ENCODE results near the gene HNRNPUL1.
A peak's percentile ranks its signal among the peaks of the same experiment; 100 is the strongest.

HNRNPUL1 gene

DNA sequence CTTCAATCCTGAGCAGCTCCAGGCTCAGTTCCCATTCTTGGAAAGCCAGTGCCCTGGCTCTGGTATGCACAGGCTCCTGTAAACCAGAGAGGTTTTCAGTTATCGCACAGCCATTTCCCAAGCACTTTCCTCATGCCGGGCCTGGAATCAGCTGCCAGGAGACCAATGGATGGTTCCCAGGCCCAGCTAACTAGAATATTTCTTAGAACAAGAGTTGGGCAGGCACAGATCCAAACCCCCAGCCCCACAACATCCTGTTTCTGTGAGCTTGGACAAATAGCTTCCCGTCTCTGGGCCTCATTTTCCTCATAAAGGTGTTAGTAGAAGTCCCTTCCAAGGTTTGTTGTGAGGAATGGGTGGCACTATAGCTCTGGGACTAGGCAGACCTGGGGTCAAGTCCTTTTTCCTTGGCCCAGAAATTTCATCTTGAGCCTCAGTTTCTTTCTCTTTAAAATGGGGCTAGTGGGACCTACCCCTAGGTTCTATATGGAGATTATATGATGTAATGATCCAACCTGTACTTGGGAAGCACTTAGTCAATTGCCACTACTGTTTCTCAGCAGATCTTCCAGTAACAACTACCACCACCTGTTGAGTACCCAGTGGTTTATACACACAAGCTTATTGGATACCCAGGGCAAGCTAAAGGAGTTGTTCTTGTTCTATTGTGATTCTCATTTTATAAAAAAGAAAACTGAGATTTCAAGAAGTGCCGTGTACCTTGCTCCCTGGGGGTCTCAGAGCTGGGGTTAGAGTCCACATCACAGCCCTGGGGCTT lies 40.7 kb downstream of the HNRNPUL1 start:
- Histone ChIP-seq H3K9ac (ENCODE audit: low read depth, low read length) (no peak overlapping the region), H3K36me3 (ENCODE audit: insufficient read depth, low read length) (peaks cover 45% of the 10 kb centered on the region), H3K4me1 (ENCODE audit: insufficient read depth, low read length) (peaks cover 8% of the 10 kb centered on the region; the same call in 1 of the 2 replicates), H3K9me3 (ENCODE audit: control insufficient read depth, insufficient read depth, low read length) (no peaks in the 10 kb centered on the region)

DNA sequence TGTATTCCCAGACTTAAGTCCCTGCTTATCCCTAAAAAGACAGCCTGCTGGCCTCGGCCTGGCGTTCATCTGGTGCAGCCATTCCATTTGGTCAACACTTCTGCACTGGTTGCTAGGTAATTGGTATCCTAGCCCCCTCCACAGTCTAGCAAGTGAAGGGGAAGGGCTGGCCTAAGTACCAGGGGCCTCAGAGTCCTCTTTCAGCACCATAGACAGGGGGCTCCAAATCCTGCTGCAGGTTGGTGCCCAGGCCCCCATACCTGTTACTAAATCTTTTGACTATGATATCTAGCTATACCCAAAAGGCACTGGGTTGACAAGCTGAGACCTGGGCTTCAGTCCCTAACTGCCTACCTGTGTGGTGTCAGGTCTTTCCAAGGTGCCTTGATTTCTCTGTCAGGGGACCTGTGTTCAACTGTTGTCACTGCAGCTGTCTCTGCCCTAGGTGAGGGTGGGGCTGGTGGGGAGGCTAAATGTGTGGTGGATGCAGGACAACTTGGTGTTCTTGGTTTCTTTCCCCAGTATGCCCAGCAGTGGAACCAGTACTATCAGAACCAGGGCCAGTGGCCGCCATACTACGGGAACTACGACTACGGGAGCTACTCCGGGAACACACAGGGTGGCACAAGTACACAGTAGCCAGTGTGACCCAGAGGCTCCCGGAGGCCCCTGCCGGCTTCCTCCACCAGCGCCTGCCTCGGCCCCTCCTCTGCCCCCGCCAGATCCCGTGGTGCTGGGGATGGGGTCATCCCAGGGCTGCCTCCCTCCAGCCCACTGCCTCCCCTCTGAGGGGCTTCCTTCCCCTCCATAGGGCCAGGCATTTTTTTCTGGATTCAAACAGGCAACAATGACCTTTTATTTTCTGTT lies 42.0 kb downstream of the HNRNPUL1 start:
- Histone ChIP-seq H3K9ac (ENCODE audit: low read depth, low read length) (no peak overlapping the region), H3K9me3 (ENCODE audit: control insufficient read depth, insufficient read depth, low read length) (no peaks in the 10 kb centered on the region), H3K36me3 (ENCODE audit: insufficient read depth, low read length) (peaks cover 34% of the 10 kb centered on the region), H3K4me1 (ENCODE audit: insufficient read depth, low read length) (peaks cover 8% of the 10 kb centered on the region; the same call in 1 of the 2 replicates)

DNA sequence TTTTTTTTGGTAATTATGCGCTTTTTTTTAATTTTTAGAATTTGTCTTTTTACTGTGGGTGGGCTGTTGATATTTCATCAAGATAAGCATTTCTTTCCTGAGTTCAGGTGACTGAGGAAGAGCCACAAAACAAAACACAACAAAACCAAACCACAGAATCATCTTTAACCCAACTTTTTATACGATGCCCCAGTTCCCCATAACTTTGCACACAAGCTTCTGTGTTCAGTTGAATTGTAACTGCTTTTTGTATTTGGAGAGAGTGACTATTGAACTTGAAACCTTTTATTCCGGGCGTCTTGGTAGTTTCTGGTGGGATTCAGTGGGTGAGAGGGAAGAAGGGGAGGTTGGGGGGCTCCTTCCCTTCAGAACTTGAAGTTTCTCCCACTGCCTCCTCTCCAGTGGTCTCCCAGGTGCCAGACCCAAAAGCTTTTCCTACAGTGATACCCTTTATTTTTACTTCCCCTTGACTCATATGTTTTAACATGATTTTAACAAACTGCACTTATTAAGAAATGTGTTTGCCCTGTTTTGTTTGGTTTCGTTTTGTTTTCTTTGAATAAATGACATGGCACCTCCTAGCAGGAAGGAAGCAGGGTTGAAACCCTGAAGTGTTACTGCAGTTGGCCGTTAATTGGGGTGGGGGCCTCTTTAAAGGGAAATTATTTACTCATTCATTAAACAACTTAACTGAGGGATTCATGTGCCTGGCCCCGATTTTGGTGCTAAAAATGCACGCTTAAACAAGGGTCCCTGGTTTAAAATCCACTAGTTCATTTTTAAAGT lies 43.1 kb downstream of the HNRNPUL1 start:
- H3K36me3 ChIP-seq (ENCODE audit: insufficient read depth, low read length) = peaks cover 25% of the 10 kb centered on the region
- H3K9ac ChIP-seq (ENCODE audit: low read depth, low read length) = no peak overlapping the region
- H3K4me1 ChIP-seq (ENCODE audit: insufficient read depth, low read length) = peaks cover 8% of the 10 kb centered on the region; the same call in 1 of the 2 replicates
- no peaks in the 10 kb centered on the region for H3K9me3 ChIP-seq (ENCODE audit: control insufficient read depth, insufficient read depth, low read length)

DNA sequence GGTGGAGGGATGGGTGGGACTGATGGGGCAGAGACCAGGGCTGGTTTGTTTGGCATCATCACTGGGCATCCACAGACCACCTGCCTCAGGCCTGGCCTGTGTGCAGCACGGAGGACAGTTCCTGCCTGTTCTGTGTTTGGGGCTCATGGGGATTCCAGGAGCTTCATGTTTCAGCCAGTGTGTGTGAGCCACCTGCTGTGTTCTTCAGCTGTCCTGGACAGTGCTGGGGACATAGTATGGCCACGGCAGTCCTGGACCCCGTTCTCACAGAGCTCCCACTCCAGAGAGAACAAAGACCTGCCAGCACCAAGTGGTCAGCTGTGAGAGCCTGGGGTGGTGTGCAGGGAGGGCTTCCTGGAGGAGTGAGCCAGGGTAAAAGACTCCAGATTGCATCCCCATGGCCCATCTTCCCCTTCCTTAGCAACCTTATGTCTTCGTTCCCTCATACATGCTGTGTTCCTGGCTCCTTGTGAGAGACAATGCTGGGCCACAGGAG lies 43.8 kb downstream of the HNRNPUL1 start:
- H3K36me3 ChIP-seq (ENCODE audit: insufficient read depth, low read length) = peaks cover 25% of the 10 kb centered on the region
- no peaks in the 10 kb centered on the region for H3K9me3 ChIP-seq (ENCODE audit: control insufficient read depth, insufficient read depth, low read length)
- H3K9ac ChIP-seq (ENCODE audit: low read depth, low read length) = no peak overlapping the region
- H3K4me1 ChIP-seq (ENCODE audit: insufficient read depth, low read length) = peaks cover 8% of the 10 kb centered on the region; the same call in 1 of the 2 replicates

DNA sequence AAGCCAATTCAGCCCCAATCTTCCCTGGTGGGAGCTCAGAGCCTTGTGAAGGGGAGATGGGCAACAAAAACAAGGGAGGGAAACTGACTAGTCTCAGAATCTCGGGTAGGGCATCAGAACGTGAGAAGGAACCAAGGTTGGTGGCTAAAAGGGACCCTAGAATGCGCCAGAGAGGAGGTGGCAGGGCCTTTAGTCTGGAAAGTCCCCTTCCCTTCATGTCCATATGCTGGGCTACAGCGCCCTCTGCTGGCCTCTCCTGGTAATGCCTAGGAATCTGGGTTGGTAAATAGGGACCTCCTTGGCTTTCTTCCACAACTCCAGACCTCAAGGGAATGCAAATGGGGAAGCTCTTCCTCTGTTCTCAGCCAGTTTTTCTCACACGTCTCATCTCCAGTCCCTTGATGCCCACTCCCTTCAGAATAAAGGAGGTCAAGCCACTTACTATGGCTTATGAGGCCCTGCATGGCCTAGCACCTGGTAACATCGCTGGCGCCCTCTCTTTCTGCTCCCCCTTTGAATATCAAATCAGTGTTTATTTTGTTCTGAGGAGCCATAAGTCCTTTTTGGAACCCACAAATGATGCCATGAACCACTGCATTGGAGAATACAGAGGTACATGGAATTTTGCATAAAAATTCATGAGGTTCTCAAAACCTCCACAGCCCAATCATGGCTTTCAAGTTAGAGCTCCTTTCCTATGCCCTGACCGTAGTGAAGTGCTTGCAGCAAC lies 44.4 kb downstream of the HNRNPUL1 start:
- H3K4me1 ChIP-seq (ENCODE audit: insufficient read depth, low read length) = peaks cover 8% of the 10 kb centered on the region; the same call in 1 of the 2 replicates
- H3K9me3 ChIP-seq (ENCODE audit: control insufficient read depth, insufficient read depth, low read length) = no peaks in the 10 kb centered on the region
- no peak overlapping the region for H3K9ac ChIP-seq (ENCODE audit: low read depth, low read length)
- peaks cover 24% of the 10 kb centered on the region for H3K36me3 ChIP-seq (ENCODE audit: insufficient read depth, low read length)

DNA sequence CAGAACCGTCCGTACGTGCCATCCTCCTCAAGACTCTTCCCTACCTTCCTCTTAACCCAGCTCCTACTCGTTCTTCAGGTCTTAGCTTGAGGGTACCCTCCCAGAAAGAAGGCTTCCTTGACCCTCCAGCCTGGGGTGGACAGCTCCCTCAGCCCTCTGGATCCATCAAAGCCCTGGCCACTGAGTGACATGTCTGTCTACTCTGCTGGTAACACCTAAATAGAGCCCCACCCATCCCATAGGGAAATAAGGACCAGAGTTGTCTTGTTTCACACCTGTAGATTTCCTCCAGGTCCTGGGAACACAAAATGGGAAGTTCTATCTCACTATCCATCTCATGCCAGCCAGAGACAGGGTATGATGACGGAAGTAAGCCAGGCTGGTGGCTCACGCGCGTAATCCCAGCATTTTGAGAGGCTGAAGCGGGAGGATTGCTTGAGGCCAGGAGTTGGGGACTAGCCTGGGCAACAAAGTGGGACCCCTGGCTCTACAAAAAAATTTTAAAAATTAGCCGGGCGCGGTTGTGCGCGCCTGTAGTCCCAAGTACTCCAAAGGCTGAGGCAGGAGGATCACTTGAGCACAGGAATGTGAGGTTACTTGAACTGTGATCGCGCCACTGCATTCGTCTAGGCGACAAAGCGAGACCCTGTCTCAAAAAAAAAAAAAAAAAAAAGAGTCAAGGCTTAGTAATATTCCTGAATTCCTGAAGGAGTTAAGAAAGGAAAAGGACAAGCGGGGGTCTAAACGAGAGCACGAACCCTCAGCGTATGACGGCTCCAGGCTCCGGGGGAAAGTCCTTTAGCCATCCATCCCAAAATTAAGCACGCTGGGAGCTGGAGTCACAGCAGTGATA lies 45.2 kb downstream of the HNRNPUL1 start:
- Histone ChIP-seq H3K36me3 (ENCODE audit: insufficient read depth, low read length) (peaks cover 16% of the 10 kb centered on the region), H3K4me1 (ENCODE audit: insufficient read depth, low read length) (peaks cover 8% of the 10 kb centered on the region; the same call in 1 of the 2 replicates), H3K9ac (ENCODE audit: low read depth, low read length) (peak overlapping the region; percentile 67), H3K9me3 (ENCODE audit: control insufficient read depth, insufficient read depth, low read length) (no peaks in the 10 kb centered on the region)

DNA sequence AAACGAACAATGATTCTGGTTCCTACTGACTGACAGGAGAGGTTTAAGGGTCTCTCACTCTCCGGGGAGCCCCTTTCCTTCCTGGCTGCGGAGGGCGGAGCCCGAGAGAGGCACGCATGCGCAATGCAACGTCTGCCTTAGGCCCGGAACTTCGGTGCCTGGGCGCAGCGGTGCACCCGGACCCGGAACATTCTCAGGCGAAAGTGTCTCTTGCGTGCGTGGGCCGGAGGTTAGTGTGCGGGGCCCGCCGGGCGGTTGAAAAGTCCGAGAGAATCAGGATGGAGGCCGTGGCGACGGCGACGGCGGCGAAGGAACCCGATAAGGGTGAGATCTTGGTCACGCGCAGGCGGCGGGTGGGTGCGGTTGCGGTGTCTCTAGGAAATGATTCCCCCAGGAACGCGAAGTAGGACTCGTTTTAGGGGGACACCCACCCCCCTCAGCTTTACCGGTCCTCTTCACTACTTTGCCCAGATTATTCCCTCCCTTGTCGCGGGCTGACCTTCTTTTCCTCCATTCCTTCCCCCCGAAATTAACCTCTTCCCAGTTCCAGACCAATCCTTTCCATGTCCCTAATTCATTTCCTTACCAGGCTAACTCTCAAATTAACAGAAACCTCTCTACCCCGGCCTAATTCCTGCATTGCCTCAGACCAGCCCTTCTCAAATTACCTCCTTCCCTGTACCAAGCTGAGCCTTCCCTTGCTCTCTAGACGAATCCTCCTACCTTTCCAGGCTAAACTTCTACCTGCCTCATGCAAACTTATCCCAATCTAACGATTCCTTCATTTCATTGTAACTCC lies 46.1 kb downstream of the HNRNPUL1 start, which contains the start of gene CCDC97:
Gene CCDC97 (plus strand): TSS at position 140 of the 799 bp plus-strand sequence. CDS start 139 bp downstream, at position 279.
- Histone ChIP-seq H3K9me3 (ENCODE audit: control insufficient read depth, insufficient read depth, low read length) (no peaks in the 10 kb centered on the region), H3K9ac (ENCODE audit: low read depth, low read length) (peak within 1 kb of the TSS; percentile 67), H3K36me3 (ENCODE audit: insufficient read depth, low read length) (peaks cover 8% of the 10 kb centered on the region; the same call in 1 of the 2 replicates), H3K4me1 (ENCODE audit: insufficient read depth, low read length) (peaks cover 8% of the 10 kb centered on the region; the same call in 1 of the 2 replicates)

DNA sequence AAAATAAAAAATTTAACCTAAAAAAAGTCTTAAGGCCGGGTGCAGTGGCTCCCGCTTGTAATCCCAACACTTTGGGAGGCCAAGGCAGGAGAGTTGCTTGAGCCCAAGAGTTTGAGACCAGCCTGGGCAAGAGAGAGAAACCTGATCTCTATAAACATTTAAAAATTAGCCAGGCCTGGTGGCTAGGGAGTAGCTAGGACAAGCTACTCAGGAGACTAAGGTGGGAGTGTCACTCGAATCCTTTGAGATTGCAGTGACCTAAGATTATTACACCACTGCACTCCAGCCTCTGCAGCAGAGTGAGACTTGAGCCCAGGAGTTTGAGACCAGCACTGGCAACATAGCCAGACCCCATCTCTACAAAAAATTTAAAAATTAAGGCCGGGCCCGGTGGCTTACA lies 46.9 kb downstream of the HNRNPUL1 start:
- Histone ChIP-seq H3K36me3 (ENCODE audit: insufficient read depth, low read length) (0 out of 2 replicates have a peak, but pooled peaks cover 6% of the 10 kb centered on the region), H3K9ac (ENCODE audit: low read depth, low read length) (peak overlapping the region; percentile 67; the same call in 1 of the 2 replicates), H3K9me3 (ENCODE audit: control insufficient read depth, insufficient read depth, low read length) (no peaks in the 10 kb centered on the region), H3K4me1 (ENCODE audit: insufficient read depth, low read length) (peaks cover 8% of the 10 kb centered on the region; the same call in 1 of the 2 replicates)

DNA sequence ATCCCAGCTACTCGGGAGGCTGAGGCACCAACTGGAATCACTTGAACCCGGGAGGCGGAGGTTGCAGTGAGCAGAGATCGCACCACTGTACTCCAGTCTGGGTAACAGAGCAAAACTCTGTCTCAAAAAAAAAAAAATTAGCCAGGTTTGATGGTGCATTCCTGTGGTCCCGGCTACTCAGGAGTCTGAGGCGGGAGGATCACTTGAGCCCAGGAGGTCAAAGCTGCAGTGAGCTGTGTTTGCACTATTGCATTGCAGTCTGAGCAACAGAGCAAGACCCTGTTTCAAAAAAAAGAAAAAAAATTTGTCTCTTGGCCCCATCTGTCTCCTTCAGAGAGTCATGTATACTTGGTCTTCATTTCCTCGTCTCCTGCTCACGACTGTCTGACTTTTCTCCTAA lies 47.4 kb downstream of the HNRNPUL1 start:
- Histone ChIP-seq H3K9ac (ENCODE audit: low read depth, low read length) (no peak overlapping the region), H3K9me3 (ENCODE audit: control insufficient read depth, insufficient read depth, low read length) (no peaks in the 10 kb centered on the region), H3K36me3 (ENCODE audit: insufficient read depth, low read length) (0 out of 2 replicates have a peak, but pooled peaks cover 5% of the 10 kb centered on the region), H3K4me1 (ENCODE audit: insufficient read depth, low read length) (peaks cover 8% of the 10 kb centered on the region; the same call in 1 of the 2 replicates)

DNA sequence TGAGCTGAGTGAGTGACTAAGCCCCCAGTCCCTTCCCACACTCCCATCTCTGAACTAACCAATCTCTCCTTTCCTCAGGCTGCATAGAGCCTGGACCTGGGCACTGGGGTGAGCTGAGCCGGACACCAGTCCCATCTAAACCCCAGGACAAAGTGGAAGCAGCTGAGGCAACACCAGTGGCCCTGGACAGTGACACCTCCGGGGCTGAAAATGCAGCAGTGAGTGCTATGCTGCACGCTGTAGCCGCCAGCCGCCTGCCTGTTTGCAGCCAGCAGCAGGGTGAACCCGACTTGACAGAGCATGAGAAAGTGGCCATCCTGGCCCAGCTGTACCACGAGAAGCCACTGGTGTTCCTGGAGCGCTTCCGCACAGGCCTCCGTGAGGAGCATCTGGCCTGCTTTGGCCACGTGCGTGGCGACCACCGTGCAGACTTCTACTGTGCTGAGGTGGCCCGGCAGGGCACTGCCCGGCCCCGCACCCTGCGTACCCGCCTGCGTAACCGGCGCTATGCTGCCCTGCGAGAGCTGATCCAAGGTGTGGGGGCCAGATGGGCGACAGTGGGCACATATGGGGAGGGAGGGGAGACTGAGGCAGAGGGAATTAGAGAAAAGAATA lies 52.2 kb downstream of the HNRNPUL1 start:
- H3K9me3 ChIP-seq (ENCODE audit: control insufficient read depth, insufficient read depth, low read length) = no peaks in the 10 kb centered on the region
- no peak overlapping the region for H3K9ac ChIP-seq (ENCODE audit: low read depth, low read length)
- peaks cover 10% of the 10 kb centered on the region for H3K36me3 ChIP-seq (ENCODE audit: insufficient read depth, low read length)
- H3K4me1 ChIP-seq (ENCODE audit: insufficient read depth, low read length) = peaks cover 3% of the 10 kb centered on the region; the same call in 1 of the 2 replicates

DNA sequence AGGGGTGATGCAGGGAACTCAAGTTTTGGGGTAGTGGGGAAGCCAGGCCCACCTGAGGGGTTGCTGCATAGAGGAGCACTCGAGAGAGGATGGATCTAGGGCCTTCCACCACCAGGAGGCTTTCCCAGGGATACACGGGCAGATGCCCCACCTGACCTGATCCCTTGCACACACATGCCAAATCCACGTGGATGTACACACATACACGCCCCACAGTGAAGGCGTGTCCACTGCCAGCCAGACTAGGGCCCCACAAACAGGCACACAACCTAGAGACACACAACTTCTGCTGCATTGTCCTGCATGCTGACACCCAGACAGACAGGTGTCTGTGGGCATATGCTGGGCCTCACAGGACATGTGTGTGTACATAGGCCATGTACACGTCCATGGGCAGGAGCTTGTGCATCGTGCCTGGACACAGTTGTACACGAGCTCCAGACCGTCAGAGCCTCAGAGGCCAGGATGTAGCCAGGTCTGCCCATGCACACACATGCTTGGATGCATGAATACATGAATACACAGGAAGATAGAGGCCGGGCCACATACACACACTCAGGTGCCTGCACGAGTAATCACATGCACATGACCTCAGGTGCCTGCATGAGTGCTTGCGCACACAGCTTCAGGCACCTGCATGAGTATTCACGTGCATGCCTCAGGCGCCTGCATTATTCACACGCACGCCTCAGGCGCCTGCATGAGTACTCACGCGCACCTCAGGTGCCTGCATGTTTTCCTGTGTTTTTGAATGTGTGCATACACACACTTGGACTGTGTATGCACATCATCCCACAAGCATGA lies 54.7 kb downstream of the HNRNPUL1 start:
- Histone ChIP-seq H3K9ac (ENCODE audit: low read depth, low read length) (no peak overlapping the region), H3K4me1 (ENCODE audit: insufficient read depth, low read length) (peaks cover 26% of the 10 kb centered on the region), H3K36me3 (ENCODE audit: insufficient read depth, low read length) (peaks cover 7% of the 10 kb centered on the region), H3K9me3 (ENCODE audit: control insufficient read depth, insufficient read depth, low read length) (no peaks in the 10 kb centered on the region)
